HUES64 (cell line): Measurements from ENCODE around the gene NFATC3.

Source experiments
- H3K27ac ChIP-seq: 2 replicates; pipeline ENCODE4 v1.7.0; 2013; ENCODE audit warnings: low read depth, low read length, inconsistent platforms
- H3K27me3 ChIP-seq: 2 replicates; pipeline ENCODE4 v1.6.1; 2013; ENCODE audit warnings: mild to moderate bottlenecking, low read length; ENCODE audit not compliant: insufficient read depth
- H3K36me3 ChIP-seq: 2 replicates; pipeline ENCODE4 v1.6.1; 2013; ENCODE audit warnings: mild to moderate bottlenecking, low read length; ENCODE audit not compliant: insufficient read depth
- H3K4me1 ChIP-seq: 2 replicates; pipeline ENCODE4 v1.6.1; 2013; ENCODE audit warnings: mild to moderate bottlenecking, low read length, moderate library complexity; ENCODE audit not compliant: insufficient read depth
- H3K4me3 ChIP-seq: 2 replicates; pipeline ENCODE4 v1.5.1; 2013; ENCODE audit warnings: mild to moderate bottlenecking, low read length, moderate library complexity
- H3K9ac ChIP-seq: 2 replicates; pipeline ENCODE4 v1.6.1; 2013; ENCODE audit warnings: mild to moderate bottlenecking, low read depth, low read length
- H3K9me3 ChIP-seq: 2 replicates; pipeline ENCODE4 v1.6.1; 2013; ENCODE audit warnings: low read depth, low read length; ENCODE audit not compliant: insufficient read depth
- WGBS: fragments of 150-250, 120-280 bp; methylation state at CpG from one replicate; pipeline ENCODE4 v1.1.7; 2013; ENCODE audit warnings: missing lambda C conversion rate; 5-methylcytosine and 5-hydroxymethylcytosine counted together

NFATC3 gene

DNA sequence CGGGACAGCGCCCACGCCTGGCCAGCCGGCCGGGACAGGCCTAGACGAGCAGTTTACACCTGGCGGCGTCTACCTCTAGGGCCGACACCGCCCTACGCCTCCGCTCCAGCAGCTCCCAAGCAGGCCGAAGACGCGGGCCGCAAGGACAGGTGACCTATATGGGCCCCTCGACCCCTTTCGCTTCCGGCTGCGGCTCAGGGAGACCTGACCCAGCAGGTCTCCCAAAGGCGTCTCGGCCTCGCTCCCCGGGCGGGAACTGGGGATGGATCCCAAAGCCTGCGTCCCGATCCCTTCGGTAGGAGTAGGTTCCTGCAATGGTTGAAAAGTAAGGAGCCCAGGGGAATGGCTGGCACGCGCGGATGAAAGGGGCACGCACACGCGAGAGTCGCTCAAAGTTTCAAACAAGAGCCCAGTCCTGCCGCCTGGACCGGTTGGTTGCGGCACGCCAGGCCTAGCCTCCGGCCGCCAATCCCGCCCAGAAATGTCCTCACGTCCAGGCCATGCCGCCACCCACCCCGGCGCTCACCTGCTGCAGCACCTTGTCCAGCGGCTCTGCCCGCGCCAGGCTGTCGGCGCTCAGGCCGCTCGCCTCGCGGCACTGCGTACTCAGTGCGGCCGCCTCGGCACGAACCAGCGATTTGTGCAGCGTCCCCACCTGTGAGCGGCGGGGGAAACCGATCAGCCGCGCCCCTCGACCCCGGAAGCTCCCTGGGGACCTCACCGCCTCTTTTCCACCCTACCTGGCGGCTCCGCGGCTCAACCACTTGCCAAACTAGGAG is 150.1 kb downstream of the NFATC3 start:
- H3K27ac ChIP-seq: peak overlapping the region; percentile 99
- peaks cover 24% of the 10 kb centered on the region for H3K27me3 ChIP-seq
- H3K9ac ChIP-seq: peak overlapping the region; percentile 72
- peak overlapping the region; percentile 60 for H3K4me3 ChIP-seq
- peaks cover 30% of the 10 kb centered on the region for H3K36me3 ChIP-seq
- H3K9me3 ChIP-seq: no peaks in the 10 kb centered on the region
- WGBS: 2% methylated on average over 73 of the region's 73 CpGs
- peaks cover 20% of the 10 kb centered on the region for H3K4me1 ChIP-seq

DNA sequence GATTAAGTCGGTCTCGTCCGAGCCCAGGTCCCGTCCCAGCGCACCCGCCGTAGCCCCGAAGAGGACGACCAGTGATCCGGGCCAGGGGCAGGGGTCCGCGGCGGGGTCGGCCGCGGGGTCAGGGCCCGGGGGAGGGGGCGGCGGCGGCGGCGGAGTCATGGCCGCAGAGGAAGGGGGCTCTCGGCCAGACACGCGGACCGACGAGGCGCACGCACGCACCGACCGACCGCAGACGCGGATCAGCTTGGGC is 150.6 kb downstream of the NFATC3 start, which contains the start of gene ESRP2:
TSS of gene ESRP2 (minus strand) at position 241 of the 250 bp plus-strand sequence. CDS start at position 159, 82 bp downstream.
- Histone ChIP-seq H3K4me1 (peaks cover 20% of the 10 kb centered on the region), H3K27me3 (peaks cover 24% of the 10 kb centered on the region), H3K4me3 (peak within 1 kb of the TSS; percentile 60), H3K36me3 (peaks cover 25% of the 10 kb centered on the region), H3K27ac (peak within 1 kb of the TSS; percentile 99), H3K9ac (peak within 1 kb of the TSS; percentile 72), H3K9me3 (no peaks in the 10 kb centered on the region)
- under 1% methylated on average over 36 of the region's 36 CpGs for WGBS

DNA sequence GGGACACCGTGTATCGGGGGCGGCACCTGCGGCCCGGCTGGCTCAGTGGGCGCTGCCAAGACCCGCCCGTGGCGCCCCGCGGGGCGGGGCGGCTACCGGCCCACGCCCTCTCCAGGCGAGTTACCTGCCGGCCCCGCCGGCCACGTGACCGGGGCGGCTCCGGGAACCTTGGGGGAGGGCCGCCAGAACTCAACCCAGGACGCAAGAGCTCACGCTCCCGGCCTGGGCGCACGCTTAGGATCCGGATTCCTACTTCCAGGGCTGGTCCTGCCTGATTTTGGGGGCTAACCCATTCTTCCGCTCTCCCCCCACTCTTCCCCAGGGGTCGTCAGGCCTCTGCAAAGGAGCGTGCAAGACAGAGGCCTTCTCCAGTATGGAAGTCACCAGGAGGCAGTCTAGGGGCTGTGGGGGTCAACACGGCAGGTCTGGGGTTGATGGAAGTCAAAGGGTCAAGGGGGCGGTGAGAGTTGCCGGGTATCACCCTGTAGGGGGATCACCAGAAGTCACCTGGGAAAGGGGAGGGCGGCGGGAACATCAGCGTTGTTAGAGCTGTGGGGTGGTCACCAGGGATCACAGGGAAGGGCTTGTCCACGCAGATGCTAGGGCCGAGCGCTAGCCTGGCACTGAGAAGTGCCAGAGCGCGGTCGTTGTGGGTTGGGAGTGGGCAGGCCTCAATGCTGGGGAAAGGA is 151.1 kb downstream of the NFATC3 start:
- WGBS: 3% methylated on average over 45 of the region's 45 CpGs
- Histone ChIP-seq H3K27me3 (peaks cover 24% of the 10 kb centered on the region), H3K4me1 (peaks cover 20% of the 10 kb centered on the region), H3K4me3 (peak overlapping the region; percentile 60), H3K36me3 (peaks cover 20% of the 10 kb centered on the region), H3K9ac (peak overlapping the region; percentile 70), H3K9me3 (no peaks in the 10 kb centered on the region), H3K27ac (peak overlapping the region; percentile 99)

DNA sequence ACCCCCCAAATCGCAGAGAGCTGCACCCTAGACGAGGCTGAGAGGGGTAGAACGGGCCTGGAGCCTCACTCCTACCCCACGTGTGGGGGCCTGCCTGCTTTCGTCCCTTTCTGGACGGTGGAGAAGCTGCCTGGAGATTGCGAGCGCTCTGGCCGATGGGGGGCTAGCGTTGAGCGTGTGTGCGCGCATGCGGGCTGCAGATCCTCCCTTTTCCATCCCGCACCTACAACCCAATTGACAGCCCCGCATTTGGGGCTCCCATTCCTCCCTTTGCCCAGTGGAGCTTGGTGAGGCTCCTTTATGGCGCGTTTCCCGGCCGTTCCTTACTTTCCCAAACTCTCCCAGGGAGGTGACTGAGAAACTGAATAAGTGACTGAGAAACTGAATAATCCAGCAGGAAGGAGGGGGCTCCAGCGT is 151.7 kb downstream of the NFATC3 start:
- Histone ChIP-seq H3K9me3 (no peaks in the 10 kb centered on the region), H3K4me1 (peaks cover 20% of the 10 kb centered on the region), H3K36me3 (peaks cover 15% of the 10 kb centered on the region), H3K9ac (peak overlapping the region; percentile 70), H3K4me3 (peak overlapping the region; percentile 60), H3K27ac (peak overlapping the region; percentile 99), H3K27me3 (peaks cover 24% of the 10 kb centered on the region)
- 4% methylated on average over 21 of the region's 21 CpGs for WGBS

DNA sequence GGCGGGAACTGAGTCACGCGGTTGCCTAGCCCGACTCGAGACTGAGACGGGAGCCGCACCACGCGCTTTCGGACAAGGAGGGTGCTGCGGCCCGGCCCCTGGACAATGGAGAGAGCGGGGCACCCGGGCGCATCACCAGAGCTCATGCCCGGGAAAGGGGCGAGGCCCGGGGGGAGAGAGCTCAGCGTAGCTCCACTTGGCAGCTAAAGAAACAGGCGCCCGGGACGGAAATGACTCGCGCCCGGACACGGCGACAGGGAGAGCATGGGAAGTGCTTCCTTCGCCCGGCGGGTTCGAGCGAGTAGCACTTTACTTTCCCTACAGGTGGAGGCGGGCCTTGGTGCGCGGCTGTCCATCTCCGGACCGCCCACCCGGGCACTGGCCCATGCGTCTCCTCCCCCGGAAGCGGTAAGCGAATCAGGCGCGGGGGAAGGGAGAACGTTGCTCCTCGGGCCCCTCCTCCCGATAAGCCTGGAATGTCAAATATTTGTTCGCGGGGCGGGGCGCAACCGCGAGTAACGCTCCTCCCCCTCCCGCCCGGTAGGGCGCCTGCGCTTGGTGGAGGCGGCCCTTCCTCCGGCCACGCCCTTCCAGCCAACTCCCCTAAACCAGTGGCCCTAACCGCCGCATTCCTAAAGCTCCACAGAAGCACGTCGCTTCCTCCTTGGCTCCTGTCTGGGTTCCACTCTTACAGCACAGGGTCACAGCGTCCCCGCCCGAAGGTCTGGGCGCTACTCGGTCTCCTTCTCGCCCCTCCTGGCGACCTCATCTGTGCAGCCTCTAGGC is 152.3 kb downstream of the NFATC3 start:
- Histone ChIP-seq H3K4me3 (peak overlapping the region; percentile 60), H3K4me1 (peaks cover 20% of the 10 kb centered on the region), H3K9ac (peak overlapping the region; percentile 72), H3K36me3 (peaks cover 10% of the 10 kb centered on the region), H3K27ac (peak overlapping the region; percentile 99), H3K27me3 (peaks cover 24% of the 10 kb centered on the region), H3K9me3 (no peaks in the 10 kb centered on the region)
- WGBS: under 1% methylated on average over 72 of the region's 72 CpGs

DNA sequence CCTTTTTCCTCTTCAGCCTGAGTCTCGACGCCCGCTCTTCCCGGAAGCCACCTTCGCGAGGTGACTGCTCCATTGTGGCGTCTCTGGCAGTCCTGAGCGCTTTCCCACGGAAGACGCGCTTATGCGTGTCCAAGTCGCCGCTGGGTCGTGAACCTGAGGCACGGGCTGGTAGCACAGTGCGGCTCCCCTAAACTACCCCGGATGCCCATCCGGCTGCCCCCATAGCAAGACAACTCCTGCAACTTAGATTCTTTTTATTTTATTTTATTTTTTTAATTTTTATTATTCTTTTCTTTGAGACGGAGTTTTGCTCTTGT is 152.8 kb downstream of the NFATC3 start:
- Histone ChIP-seq H3K27ac (peak overlapping the region; percentile 95), H3K4me1 (peaks cover 20% of the 10 kb centered on the region), H3K27me3 (peaks cover 24% of the 10 kb centered on the region), H3K9ac (peak overlapping the region; percentile 72), H3K4me3 (peak overlapping the region; percentile 58), H3K36me3 (peaks cover 7% of the 10 kb centered on the region), H3K9me3 (no peaks in the 10 kb centered on the region)
- 25% methylated on average over 19 of the region's 20 CpGs for WGBS

DNA sequence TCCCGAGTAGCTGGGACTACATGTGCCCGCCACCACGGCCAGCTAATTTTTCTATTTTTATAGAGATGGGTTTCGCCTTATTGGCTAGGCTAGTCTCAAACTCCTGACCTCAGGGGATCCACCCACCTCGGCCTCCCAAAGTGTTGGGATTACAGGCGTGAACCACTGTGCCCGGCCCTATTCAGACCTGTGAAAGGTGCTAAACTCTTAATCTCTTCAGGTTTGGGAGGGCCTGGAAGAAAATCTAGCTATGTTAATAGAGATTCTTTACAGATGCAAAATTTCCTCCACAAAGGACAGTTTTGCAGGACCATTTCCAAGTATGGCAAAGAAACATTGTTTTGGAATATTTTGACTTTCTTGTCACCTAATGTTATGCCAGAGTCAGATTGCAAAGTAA is 156.9 kb downstream of the NFATC3 start:
- H3K27ac ChIP-seq: no peak overlapping the region
- H3K36me3 ChIP-seq: no peaks in the 10 kb centered on the region
- no peaks in the 10 kb centered on the region for H3K9me3 ChIP-seq
- WGBS: 82% methylated on average over 7 of the region's 7 CpGs
- no peak overlapping the region for H3K9ac ChIP-seq
- peaks cover 18% of the 10 kb centered on the region for H3K27me3 ChIP-seq
- H3K4me1 ChIP-seq: peaks cover 5% of the 10 kb centered on the region; the same call in 1 of the 2 replicates
- H3K4me3 ChIP-seq: no peak overlapping the region

DNA sequence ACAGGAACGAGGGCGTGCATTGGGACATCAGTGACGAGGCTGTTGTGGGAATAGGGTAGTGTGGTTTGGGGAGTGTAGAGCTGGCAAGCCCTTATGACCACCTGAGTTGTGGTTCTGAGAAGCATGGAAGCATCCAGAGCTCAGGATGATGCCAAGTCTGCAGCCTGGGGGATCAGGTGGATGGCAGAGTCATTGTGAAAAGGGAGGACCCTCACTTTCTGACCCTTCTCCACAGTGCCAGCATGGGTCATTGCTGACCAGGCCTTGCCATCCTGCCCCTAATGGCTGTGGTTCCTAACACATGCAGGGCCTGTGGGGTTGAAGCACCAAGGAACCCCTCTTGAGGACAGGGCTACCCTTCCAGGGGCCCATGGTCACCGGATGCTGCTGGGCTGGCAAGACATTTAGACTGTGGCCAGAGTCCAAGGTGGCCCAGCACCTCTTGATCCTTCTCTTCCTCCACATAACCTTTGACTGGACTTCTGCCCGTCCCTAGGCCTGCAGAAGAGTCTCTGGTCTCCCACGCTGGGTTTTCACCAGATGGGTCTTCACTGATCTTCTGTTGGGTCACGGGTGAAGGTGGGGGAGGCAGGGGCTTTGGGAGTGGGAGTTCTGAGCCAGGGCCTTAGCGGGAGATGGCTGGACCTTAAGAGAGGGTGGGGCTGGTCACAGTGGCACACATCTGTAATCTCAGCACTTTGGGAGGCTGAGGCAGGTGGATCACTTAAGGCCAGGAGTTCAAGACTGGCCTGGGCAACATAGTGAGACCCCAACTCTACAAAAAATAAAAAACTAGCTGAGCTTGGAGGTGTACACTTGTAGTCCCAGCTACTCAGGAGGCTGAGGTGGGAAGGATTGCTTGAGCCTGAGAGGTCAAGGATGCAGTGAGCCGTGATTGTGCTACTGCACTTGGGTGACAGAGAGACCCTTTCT is 158.0 kb downstream of the NFATC3 start:
- Histone ChIP-seq H3K27ac (no peak overlapping the region), H3K9ac (no peak overlapping the region)

DNA sequence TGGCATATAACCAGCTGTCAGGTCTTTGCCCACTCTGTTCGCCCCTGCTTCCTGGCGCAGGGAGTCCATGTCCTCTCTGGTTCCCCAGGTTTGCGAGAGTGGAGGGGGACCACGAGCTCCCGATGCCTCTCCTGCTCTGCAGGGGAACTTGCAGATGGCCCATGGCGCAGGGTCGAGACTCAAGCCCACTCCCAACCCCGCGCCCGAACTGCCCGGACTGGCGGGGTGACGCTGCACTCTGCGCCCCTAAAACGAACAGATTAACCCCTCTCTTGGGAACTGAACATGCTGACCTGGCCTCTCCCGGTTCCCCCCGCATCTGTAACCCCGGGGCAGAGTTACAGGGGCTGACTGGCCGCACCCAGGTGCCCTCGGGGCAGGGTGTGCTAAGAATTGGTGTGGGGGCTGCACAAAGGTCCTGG is 159.3 kb downstream of the NFATC3 start:
- Histone ChIP-seq H3K9me3 (no peaks in the 10 kb centered on the region), H3K36me3 (no peaks in the 10 kb centered on the region), H3K27ac (no peak overlapping the region), H3K4me3 (peak overlapping the region; percentile 80), H3K27me3 (peaks cover 18% of the 10 kb centered on the region), H3K4me1 (peaks cover 5% of the 10 kb centered on the region; the same call in 1 of the 2 replicates), H3K9ac (peak overlapping the region; percentile 22; the same call in 1 of the 2 replicates)
- WGBS: 16% methylated on average over 20 of the region's 20 CpGs

More for the DNA sequence above, 158.0 kb downstream of the NFATC3 start:
- H3K36me3 ChIP-seq: no peaks in the 10 kb centered on the region
- no peak overlapping the region for H3K4me3 ChIP-seq
- H3K4me1 ChIP-seq: peaks cover 5% of the 10 kb centered on the region; the same call in 1 of the 2 replicates
- no peaks in the 10 kb centered on the region for H3K9me3 ChIP-seq
- WGBS: 89% methylated on average over 9 of the region's 9 CpGs
- H3K27me3 ChIP-seq: peaks cover 18% of the 10 kb centered on the region
